GM18867 (cell line): Measurements from ENCODE around the gene PRDM2.
"Not testable (repeated sequence)": the region's sequence is repeated elsewhere in the genome, so short reads cannot be mapped to it uniquely, and the experiment has no call there.

Source experiments
- ATAC-seq: cut with Tn5 transposase; IDR thresholded peaks from one replicate; pipeline ENCODE4 v1.9.1; 2021; ENCODE audit warnings: mild to moderate bottlenecking, moderate library complexity; ENCODE audit not compliant: unreplicated experiment

PRDM2 gene, protein sequence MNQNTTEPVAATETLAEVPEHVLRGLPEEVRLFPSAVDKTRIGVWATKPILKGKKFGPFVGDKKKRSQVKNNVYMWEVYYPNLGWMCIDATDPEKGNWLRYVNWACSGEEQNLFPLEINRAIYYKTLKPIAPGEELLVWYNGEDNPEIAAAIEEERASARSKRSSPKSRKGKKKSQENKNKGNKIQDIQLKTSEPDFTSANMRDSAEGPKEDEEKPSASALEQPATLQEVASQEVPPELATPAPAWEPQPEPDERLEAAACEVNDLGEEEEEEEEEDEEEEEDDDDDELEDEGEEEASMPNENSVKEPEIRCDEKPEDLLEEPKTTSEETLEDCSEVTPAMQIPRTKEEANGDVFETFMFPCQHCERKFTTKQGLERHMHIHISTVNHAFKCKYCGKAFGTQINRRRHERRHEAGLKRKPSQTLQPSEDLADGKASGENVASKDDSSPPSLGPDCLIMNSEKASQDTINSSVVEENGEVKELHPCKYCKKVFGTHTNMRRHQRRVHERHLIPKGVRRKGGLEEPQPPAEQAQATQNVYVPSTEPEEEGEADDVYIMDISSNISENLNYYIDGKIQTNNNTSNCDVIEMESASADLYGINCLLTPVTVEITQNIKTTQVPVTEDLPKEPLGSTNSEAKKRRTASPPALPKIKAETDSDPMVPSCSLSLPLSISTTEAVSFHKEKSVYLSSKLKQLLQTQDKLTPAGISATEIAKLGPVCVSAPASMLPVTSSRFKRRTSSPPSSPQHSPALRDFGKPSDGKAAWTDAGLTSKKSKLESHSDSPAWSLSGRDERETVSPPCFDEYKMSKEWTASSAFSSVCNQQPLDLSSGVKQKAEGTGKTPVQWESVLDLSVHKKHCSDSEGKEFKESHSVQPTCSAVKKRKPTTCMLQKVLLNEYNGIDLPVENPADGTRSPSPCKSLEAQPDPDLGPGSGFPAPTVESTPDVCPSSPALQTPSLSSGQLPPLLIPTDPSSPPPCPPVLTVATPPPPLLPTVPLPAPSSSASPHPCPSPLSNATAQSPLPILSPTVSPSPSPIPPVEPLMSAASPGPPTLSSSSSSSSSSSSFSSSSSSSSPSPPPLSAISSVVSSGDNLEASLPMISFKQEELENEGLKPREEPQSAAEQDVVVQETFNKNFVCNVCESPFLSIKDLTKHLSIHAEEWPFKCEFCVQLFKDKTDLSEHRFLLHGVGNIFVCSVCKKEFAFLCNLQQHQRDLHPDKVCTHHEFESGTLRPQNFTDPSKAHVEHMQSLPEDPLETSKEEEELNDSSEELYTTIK (N-terminal part only)

GRCh38 chr1:13699936-13700520, at the start of gene PRDM2:
PRDM2 (plus strand) TSS chr1:13700188; CDS start chr1:13715606, 15,418 bp downstream.
- peak; percentile 45 for ATAC-seq

GRCh38 chr1:13651279-13651678, 48.7 kb upstream of the PRDM2 start:
- no peak for ATAC-seq

DNA sequence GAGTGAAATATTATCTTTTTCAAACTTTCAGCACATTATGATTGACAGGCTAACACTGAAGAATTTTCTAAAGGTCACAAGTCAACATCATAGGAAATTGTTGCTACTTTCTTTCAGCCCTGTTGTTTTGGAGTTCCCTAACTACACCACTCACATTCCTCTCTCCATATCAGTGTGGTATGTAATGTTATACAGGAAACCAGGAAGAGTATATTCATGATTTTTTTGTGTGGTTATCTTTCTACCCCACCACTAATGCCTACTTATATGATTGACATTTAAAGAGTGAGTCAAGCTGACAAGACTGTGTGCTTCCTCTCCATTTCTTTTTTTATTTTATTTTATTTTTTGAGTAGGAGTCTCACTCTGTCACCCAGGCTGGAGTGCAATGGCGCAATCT, 47.8 kb upstream of the PRDM2 start:
- no peak for ATAC-seq

- ATAC-seq = no peak
Measured at GRCh38 chr1:13661539-13661938, 38.4 kb upstream of the PRDM2 start.

DNA sequence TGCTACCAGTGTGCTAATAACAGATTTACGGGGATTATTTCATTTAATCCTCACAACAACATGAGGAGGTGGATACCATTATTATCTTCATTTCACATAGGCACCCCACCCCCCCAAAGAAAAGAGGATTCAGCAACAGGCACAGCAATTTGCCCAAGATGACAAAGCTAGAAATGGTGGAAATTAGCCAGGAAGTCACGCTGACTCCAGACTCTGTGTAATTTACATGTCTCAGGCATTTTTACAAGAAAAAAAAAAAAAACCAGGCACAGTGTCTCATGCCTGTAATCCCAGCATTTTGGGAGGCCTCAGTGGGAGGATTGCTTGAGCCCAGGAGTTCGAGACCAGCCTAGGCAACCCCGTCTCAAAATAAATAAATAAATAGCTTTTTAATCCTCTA, 37.5 kb upstream of the PRDM2 start:
- no peak for ATAC-seq

GRCh38 chr1:13663969-13664368, 36.0 kb upstream of the PRDM2 start:
- ATAC-seq = no peak

GRCh38 chr1:13664451-13664850, 35.5 kb upstream of the PRDM2 start:
- ATAC-seq = no peak

- no peak for ATAC-seq
Measured at GRCh38 chr1:13666317-13666716, 33.7 kb upstream of the PRDM2 start.

DNA sequence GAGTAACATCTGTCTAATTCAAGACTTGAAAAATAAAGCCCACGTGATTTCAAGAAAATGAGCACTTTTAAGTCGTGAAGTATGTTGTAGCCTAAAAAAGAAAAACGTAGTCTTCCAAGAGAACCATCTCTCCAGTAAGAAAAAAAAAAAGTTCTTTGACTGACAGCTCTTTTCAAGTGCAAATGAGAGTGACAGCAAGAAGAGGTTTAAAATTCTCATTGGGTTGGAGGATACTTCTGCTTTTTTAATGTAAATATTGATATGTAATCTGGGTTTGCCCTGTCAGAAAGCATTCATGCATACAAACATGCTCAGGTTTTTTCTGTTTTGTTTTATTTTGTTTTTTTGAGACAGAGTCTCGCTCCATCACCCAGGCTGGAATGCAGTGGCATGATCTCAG, 32.3 kb upstream of the PRDM2 start:
- ATAC-seq = peak; percentile 41

GRCh38 chr1:13674377-13674776, 25.6 kb upstream of the PRDM2 start:
- ATAC-seq = no peak

DNA sequence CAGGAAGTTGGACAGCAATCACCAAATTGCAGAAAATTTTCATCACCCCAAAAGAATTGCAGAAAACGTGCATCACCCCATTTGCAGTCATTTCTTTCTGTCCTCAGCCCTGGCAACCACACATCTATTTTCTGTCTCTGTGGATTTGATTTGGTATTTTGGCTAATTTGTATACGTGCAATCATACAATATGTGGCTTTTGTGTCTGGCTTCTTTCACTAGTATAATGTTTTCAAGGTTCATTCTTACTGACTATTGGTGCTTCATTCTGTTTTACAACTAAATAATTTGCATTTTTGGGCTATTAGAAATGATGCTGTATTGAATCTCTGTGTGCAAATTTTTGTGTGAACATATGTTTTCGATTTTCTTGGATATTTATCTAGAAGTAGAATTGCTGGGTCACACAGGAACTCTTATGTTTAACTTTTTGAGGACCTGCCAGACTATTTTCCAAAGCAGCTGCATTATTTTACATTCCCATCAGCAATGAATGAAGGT, 24.8 kb upstream of the PRDM2 start:
- no peak for ATAC-seq

DNA sequence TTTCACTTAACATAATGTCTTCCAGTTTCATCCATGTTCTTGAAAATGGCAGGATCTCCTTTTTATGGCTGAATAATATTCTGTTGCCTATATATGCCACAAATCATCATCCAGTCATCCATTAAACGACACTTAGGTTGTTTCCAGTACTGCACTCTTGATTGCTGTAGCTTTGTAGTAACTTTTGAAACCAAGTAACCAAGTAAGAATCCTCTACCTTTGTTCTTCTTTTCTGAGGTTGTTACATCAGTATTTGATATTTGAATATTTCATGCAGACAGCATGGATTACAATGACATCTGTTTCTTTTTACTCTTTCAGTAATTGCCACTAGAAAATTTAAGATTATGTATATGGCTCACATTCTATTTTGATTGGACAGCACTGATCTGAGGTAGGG, 22.1 kb upstream of the PRDM2 start:
- ATAC-seq = no peak

DNA sequence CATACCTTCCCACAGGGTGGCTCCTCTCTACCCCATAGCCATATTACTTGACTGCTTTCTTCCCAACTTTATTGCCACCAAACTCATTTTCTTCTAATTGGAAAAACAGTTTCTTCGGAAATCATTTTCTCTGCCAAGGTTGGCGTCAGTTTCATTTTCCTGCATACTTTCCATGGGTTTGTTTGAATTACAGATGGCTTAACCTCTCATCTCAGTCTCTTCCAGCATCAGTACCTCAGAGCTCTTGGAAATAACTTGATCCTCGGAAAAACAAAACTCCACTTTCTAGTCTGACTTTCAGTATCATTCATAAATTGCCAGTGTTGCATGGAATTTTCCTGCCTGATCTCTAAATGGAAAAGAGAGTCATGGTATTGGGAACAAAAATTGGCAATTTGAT, 20.3 kb upstream of the PRDM2 start:
- ATAC-seq = no peak

- ATAC-seq = not testable (repeated sequence)
Measured at GRCh38 chr1:13680609-13681008, 19.4 kb upstream of the PRDM2 start.

- no peak for ATAC-seq
Measured at GRCh38 chr1:13681921-13682320, 18.1 kb upstream of the PRDM2 start.

- ATAC-seq = no peak
Measured at GRCh38 chr1:13682444-13682843, 17.5 kb upstream of the PRDM2 start.

GRCh38 chr1:13683206-13683605, 16.8 kb upstream of the PRDM2 start:
- no peak for ATAC-seq

DNA sequence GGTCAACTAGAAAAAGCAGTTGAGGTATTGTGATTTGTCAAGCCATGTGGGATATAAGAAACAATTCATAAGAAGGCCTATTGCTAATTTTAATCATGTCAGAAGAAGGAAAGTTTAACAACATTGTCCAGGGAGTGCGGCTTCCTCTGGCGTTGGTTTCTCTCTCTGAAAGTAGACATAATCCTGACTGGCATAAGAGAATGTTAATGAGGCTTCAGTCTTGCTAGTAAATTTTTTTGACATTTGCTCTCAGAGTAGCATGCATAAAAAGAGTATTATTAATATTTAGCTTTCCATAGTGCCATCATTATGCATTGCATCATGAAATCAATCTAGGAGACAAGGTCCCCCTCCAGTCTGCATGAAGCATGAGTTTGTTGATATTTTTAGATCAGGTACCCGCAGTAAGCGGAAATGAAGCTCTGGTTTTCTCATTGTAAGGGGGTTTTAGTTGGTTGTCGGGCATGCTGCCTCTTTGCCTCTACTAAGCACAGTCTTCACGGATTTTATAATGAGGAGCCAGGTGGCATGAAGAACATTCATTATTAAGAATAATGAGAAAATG, 12.8 kb upstream of the PRDM2 start:
- ATAC-seq = no peak

GRCh38 chr1:13693094-13693493, 6.9 kb upstream of the PRDM2 start:
- not testable (repeated sequence) for ATAC-seq
